Measurements from ENCODE around the gene SLC6A19. TPM values are rescaled to one million over a fixed set of nuclear protein-coding genes. Genes with fewer than 3 reads are reported as not detected.

The SLC6A19 gene
- polyA plus RNA-seq, 1 of the 3 experiments (the other 2 are of a cell fraction), result not detected

GRCh38 chr5:1180096-1180495, 21.3 kb upstream of the SLC6A19 start:
- CTCF ChIA-PET, result interaction anchor here (1.3 to 5.4 kb wide), 2 partner anchors 11 to 13 kb away, joined by 4 to 25 read pairs; no protein-coding TSS in a partner anchor
- no peaks in the 10 kb centered on the region for H3K36me3 ChIP-seq (replicated peaks in 1 of 2; ENCODE audit: control insufficient read depth in 1 of 2, insufficient read depth in 2 of 2, low read length in 1 of 2)
- no peaks in the 10 kb centered on the region for H3K9me2 ChIP-seq
- TF ChIP-seq SIN3A (IDR thresholded peaks at IDR 0.05; ENCODE audit: borderline replicate concordance, low read depth, low read length) (no peak), MXI1 (IDR thresholded peaks at IDR 0.05; ENCODE audit: low read depth, low read length) (no peak)
- H3K4me1 ChIP-seq (ENCODE audit: control insufficient read depth in 1 of 2, insufficient read depth in 2 of 2, low read depth in 1 of 2, low read length in 1 of 2), result peaks cover 0 to 4% of the 10 kb centered on the region in 2 experiments; a peak in 1 of 4 replicates
- no peak overlapping the region for H2AFZ ChIP-seq (ENCODE audit: low read depth)
- H3K27ac ChIP-seq (ENCODE audit: low read depth in 2 of 2, low read length in 1 of 2), result no peak overlapping the region
- H3K4me3 ChIP-seq (ENCODE audit: low read depth in 2 of 2, low read length in 1 of 2), result no peak overlapping the region
- POLR2A ChIA-PET, result no interaction called here
- H4K20me1 ChIP-seq (ENCODE audit: insufficient read depth), result no peaks in the 10 kb centered on the region
- no peak for DNase-seq
- H3F3A ChIP-seq (replicated peaks; ENCODE audit: insufficient read depth), result peaks cover 3% of the 10 kb centered on the region
- no peak overlapping the region for H3K4me2 ChIP-seq
- H3K9ac ChIP-seq, result no peak overlapping the region
- H3K9me3 ChIP-seq, result no peaks in the 10 kb centered on the region
- 76% methylated on average over 9 of the region's 20 CpGs for WGBS (ENCODE audit: low lambda C conversion rate)
- no peaks in the 10 kb centered on the region for H3K79me2 ChIP-seq (ENCODE audit: insufficient read depth)
- no peaks in the 10 kb centered on the region for H3K27me3 ChIP-seq (ENCODE audit: insufficient read depth)

GRCh38 chr5:1180841-1181271, 20.5 kb upstream of the SLC6A19 start:
- POLR2A ChIA-PET, result no interaction called here
- no peaks in the 10 kb centered on the region for H3K27me3 ChIP-seq (ENCODE audit: insufficient read depth)

More at GRCh38 chr5:1180841-1181271, 20.5 kb upstream of the SLC6A19 start:
- Histone ChIP-seq H3K9me2 (no peaks in the 10 kb centered on the region), H3K4me1 (ENCODE audit: control insufficient read depth in 1 of 2, insufficient read depth in 2 of 2, low read depth in 1 of 2, low read length in 1 of 2) (peaks cover 0 to 11% of the 10 kb centered on the region in 2 experiments; a peak in 1 of 4 replicates), H3K79me2 (ENCODE audit: insufficient read depth) (no peaks in the 10 kb centered on the region), H3K27ac (ENCODE audit: low read depth in 2 of 2, low read length in 1 of 2) (no peak overlapping the region), H3F3A (replicated peaks; ENCODE audit: insufficient read depth) (peaks cover 6% of the 10 kb centered on the region), H3K36me3 (replicated peaks in 1 of 2; ENCODE audit: control insufficient read depth in 1 of 2, insufficient read depth in 2 of 2, low read length in 1 of 2) (no peaks in the 10 kb centered on the region), H3K4me2 (no peak overlapping the region), H3K9me3 (no peaks in the 10 kb centered on the region), H4K20me1 (ENCODE audit: insufficient read depth) (no peaks in the 10 kb centered on the region), H2AFZ (ENCODE audit: low read depth) (no peak overlapping the region), H3K9ac (no peak overlapping the region), H3K4me3 (ENCODE audit: low read depth in 2 of 2, low read length in 1 of 2) (no peak overlapping the region)
- no peak for DNase-seq
- WGBS (ENCODE audit: low lambda C conversion rate), result 56% methylated on average over 18 of the region's 20 CpGs
- no peak for TF ChIP-seq REST (IDR thresholded peaks at IDR 0.05; ENCODE audit: low read depth, low read length)
- TF ChIP-seq SMC3 (IDR thresholded peaks at IDR 0.05; ENCODE audit: low read depth, low read length), result no peak
- no peak for TF ChIP-seq EP300 (IDR thresholded peaks at IDR 0.05; ENCODE audit: borderline replicate concordance in 1 of 2, low read depth in 1 of 2, low read length in 1 of 2)
- no peak for TF ChIP-seq CHD2 (IDR thresholded peaks at IDR 0.05; ENCODE audit: low read length, partially characterized antibody)
- TF ChIP-seq JUND (IDR thresholded peaks at IDR 0.05), result no peak
- no peak for TF ChIP-seq IRF3 (IDR thresholded peaks at IDR 0.05; ENCODE audit: low read depth, low read length)
- TF ChIP-seq RAD21 (IDR thresholded peaks at IDR 0.05; ENCODE audit: low read length), result no peak
- TF ChIP-seq SIN3A (IDR thresholded peaks at IDR 0.05; ENCODE audit: borderline replicate concordance, low read depth, low read length), result no peak
- TF ChIP-seq ZBTB33 (IDR thresholded peaks at IDR 0.05; ENCODE audit: borderline replicate concordance, low read depth), result no peak
- no peak for TF ChIP-seq NRF1 (IDR thresholded peaks at IDR 0.05; ENCODE audit: low read depth, low read length)
- no peak for TF ChIP-seq MEF2A (IDR thresholded peaks at IDR 0.05; ENCODE audit: borderline replicate concordance, low read depth)
- CTCF ChIA-PET, result interaction anchor here (1.3 to 5.4 kb wide), 2 partner anchors 11 to 13 kb away, joined by 4 to 25 read pairs; no protein-coding TSS in a partner anchor

Data from SK-N-SH (cell line).